Cortex of kidney (tissue), 1 donor: Measurements from ENCODE around the gene SGK1.

Source experiments
- DNase-seq: peaks from one replicate; lab custom pipeline; 2025; lab: John Stamatoyannopoulos, UW

Gene SGK1

GRCh38 chr6:134119486-134119885, 198.4 kb downstream of the SGK1 start:
- no peak for DNase-seq
